ENCODE measurements around the gene PCDHA8.
A peak's percentile ranks its signal among the peaks of the same experiment; 100 is the strongest.
"Not testable (repeated sequence)": the region's sequence is repeated elsewhere in the genome, so short reads cannot be mapped to it uniquely, and the experiment has no call there.

PCDHA8 gene

DNA sequence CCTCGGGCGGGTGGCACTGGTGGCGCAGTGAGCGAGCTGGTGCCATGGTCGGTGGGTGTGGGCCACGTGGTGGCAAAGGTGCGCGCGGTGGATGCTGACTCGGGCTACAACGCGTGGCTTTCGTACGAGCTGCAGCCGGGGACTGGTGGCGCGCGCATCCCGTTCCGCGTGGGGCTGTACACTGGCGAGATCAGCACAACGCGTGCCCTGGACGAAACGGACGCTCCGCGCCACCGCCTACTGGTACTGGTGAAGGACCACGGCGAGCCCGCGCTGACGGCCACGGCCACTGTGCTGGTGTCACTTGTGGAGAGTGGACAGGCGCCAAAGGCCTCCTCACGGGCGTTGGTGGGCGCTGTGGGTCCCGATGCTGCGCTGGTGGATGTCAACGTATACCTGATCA is 32.1 kb upstream of the PCDHA8 start:
- Histone ChIP-seq H3K27me3 (ENCODE audit: insufficient read depth, poor library complexity, severe bottlenecking) (peaks cover 15% of the 10 kb centered on the region), H3K4me1 (ENCODE audit: insufficient read depth, poor library complexity, severe bottlenecking) (no peaks in the 10 kb centered on the region), H3K36me3 (ENCODE audit: low read depth) (no peaks in the 10 kb centered on the region), H3K27ac (ENCODE audit: poor library complexity, severe bottlenecking) (no peak overlapping the region), H3K9me3 (ENCODE audit: severe bottlenecking) (peaks cover 2% of the 10 kb centered on the region), H3K4me3 (ENCODE audit: severe bottlenecking) (no peak overlapping the region)
- ATAC-seq (ENCODE audit: low read depth) = no peak
- peak; percentile 75 for DNase-seq (ENCODE audit: low spot score)
- TF ChIP-seq, protein P1, sequence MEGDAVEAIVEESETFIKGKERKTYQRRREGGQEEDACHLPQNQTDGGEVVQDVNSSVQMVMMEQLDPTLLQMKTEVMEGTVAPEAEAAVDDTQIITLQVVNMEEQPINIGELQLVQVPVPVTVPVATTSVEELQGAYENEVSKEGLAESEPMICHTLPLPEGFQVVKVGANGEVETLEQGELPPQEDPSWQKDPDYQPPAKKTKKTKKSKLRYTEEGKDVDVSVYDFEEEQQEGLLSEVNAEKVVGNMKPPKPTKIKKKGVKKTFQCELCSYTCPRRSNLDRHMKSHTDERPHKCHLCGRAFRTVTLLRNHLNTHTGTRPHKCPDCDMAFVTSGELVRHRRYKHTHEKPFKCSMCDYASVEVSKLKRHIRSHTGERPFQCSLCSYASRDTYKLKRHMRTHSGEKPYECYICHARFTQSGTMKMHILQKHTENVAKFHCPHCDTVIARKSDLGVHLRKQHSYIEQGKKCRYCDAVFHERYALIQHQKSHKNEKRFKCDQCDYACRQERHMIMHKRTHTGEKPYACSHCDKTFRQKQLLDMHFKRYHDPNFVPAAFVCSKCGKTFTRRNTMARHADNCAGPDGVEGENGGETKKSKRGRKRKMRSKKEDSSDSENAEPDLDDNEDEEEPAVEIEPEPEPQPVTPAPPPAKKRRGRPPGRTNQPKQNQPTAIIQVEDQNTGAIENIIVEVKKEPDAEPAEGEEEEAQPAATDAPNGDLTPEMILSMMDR (IDR thresholded peaks at IDR 0.05; ENCODE audit: poor library complexity, severe bottlenecking) = no peak

DNA sequence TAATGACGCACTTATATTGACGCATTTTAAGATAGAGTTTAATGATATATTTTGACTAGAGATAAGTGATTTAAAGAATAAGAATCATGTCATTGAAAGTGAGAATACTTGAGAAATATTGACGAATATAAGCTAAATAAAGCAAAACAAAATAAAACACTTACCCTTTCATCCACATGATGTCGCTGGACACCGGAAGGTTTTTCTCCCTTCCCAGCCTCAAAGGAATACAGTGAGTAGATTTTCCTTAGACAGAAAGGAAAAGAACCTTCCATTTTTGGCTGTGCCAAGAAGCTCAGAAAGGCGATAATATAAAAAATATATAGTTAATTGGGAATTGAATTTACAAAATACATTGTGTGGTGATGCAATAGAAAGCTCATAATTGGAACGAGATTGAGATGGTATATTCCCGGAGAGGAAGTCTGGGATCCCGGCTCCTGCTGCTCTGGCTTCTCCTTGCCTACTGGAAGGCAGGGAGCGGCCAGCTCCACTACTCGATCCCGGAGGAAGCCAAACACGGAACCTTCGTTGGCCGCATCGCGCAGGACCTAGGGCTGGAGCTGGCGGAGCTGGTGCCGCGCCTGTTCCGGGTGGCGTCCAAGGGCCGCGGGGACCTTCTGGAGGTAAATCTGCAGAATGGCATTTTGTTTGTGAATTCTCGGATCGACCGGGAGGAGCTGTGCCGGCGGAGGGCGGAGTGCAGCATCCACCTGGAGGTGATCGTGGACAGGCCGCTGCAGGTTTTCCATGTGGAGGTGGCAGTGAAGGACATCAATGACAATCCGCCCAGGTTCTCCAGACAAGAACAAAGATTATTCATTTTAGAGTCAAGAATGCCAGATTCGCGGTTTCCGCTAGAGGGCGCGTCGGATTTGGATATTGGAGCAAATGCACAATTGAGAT is 19.4 kb upstream of the PCDHA8 start, which contains the start of gene PCDHA5:
Gene PCDHA5, plus strand, starts transcription at position 239 of the 906 bp plus-strand sequence.
- TF ChIP-seq, protein P1 (IDR thresholded peaks at IDR 0.05; ENCODE audit: poor library complexity, severe bottlenecking) = peak; percentile 79
- no peaks in the 10 kb centered on the region for H3K4me1 ChIP-seq (ENCODE audit: insufficient read depth, poor library complexity, severe bottlenecking)
- peak; percentile 36; the same call in 1 of the 3 replicates for ATAC-seq (ENCODE audit: low read depth)

DNA sequence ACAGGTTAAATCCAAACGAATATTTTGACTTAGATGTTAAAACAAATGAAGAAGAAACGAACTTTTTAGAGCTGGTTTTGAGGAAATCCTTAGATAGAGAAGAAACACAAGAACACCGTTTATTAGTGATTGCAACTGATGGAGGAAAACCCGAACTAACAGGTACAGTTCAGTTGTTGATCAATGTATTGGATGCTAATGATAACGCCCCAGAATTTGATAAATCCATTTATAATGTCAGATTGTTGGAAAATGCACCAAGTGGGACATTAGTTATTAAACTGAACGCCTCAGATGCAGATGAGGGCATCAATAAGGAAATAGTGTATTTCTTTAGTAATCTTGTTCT is 18.7 kb upstream of the PCDHA8 start:
- no peak for ATAC-seq (ENCODE audit: low read depth)

More for the DNA sequence above, 19.4 kb upstream of the PCDHA8 start, which contains the start of gene PCDHA5:
- no peak for DNase-seq (ENCODE audit: low spot score)
- H3K27me3 ChIP-seq (ENCODE audit: insufficient read depth, poor library complexity, severe bottlenecking) = peaks cover 41% of the 10 kb centered on the region
- H3K36me3 ChIP-seq (ENCODE audit: low read depth) = no peaks in the 10 kb centered on the region
- H3K9me3 ChIP-seq (ENCODE audit: severe bottlenecking) = peaks cover 3% of the 10 kb centered on the region
- peak within 1 kb of the TSS; percentile 9 for H3K4me3 ChIP-seq (ENCODE audit: severe bottlenecking)
- no peak within 1 kb of the TSS for H3K27ac ChIP-seq (ENCODE audit: poor library complexity, severe bottlenecking)

DNA sequence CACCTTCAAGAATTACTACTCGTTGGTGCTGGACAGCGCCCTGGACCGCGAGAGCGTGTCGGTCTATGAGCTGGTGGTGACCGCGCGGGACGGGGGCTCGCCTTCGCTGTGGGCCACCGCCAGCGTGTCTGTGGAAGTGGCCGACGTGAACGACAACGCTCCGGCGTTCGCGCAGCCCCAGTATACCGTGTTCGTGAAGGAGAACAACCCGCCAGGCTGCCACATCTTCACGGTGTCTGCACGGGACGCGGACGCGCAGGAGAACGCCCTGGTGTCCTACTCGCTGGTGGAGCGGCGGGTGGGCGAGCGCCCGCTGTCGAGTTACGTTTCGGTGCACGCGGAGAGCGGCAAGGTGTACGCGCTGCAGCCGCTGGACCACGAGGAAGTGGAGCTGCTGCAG is 18.0 kb upstream of the PCDHA8 start:
- H3K36me3 ChIP-seq (ENCODE audit: low read depth); DNase-seq (ENCODE audit: low spot score); H3K4me3 ChIP-seq (ENCODE audit: severe bottlenecking); H3K4me1 ChIP-seq (ENCODE audit: insufficient read depth, poor library complexity, severe bottlenecking); ATAC-seq (ENCODE audit: low read depth); H3K27ac ChIP-seq (ENCODE audit: poor library complexity, severe bottlenecking); H3K9me3 ChIP-seq (ENCODE audit: severe bottlenecking): not testable (repeated sequence)
- peaks cover 48% of the 10 kb centered on the region for H3K27me3 ChIP-seq (ENCODE audit: insufficient read depth, poor library complexity, severe bottlenecking)

More for the DNA sequence above, 18.7 kb upstream of the PCDHA8 start:
- no peak for DNase-seq (ENCODE audit: low spot score)
- no peaks in the 10 kb centered on the region for H3K36me3 ChIP-seq (ENCODE audit: low read depth)
- H3K27me3 ChIP-seq (ENCODE audit: insufficient read depth, poor library complexity, severe bottlenecking) = peaks cover 47% of the 10 kb centered on the region
- no peaks in the 10 kb centered on the region for H3K4me1 ChIP-seq (ENCODE audit: insufficient read depth, poor library complexity, severe bottlenecking)
- no peak overlapping the region for H3K27ac ChIP-seq (ENCODE audit: poor library complexity, severe bottlenecking)
- H3K9me3 ChIP-seq (ENCODE audit: severe bottlenecking) = peaks cover 3% of the 10 kb centered on the region
- TF ChIP-seq, protein P1 (IDR thresholded peaks at IDR 0.05; ENCODE audit: poor library complexity, severe bottlenecking) = peak; percentile 48
- H3K4me3 ChIP-seq (ENCODE audit: severe bottlenecking) = no peak overlapping the region

DNA sequence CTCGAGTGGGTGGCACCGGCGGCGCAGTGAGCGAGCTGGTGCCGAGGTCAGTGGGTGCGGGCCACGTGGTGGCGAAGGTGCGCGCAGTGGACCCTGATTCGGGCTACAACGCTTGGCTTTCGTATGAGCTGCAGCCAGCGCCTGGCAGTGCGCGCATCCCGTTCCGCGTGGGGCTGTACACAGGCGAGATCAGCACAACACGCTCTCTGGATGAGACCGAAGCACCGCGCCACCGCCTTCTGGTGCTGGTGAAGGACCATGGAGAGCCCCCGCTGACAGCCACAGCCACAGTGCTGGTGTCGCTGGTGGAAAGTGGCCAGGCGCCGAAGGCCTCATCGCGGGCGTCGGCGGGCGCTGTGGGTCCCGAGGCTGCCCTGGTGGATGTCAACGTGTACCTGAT is 17.5 kb upstream of the PCDHA8 start:
- no peak for DNase-seq (ENCODE audit: low spot score)
- H3K9me3 ChIP-seq (ENCODE audit: severe bottlenecking) = peaks cover 5% of the 10 kb centered on the region
- no peak for ATAC-seq (ENCODE audit: low read depth)
- TF ChIP-seq, protein P1 (IDR thresholded peaks at IDR 0.05; ENCODE audit: poor library complexity, severe bottlenecking) = no peak
- H3K27me3 ChIP-seq (ENCODE audit: insufficient read depth, poor library complexity, severe bottlenecking) = peaks cover 50% of the 10 kb centered on the region
- no peak overlapping the region for H3K4me3 ChIP-seq (ENCODE audit: severe bottlenecking)
- no peak overlapping the region for H3K27ac ChIP-seq (ENCODE audit: poor library complexity, severe bottlenecking)
- no peaks in the 10 kb centered on the region for H3K4me1 ChIP-seq (ENCODE audit: insufficient read depth, poor library complexity, severe bottlenecking)
- no peaks in the 10 kb centered on the region for H3K36me3 ChIP-seq (ENCODE audit: low read depth)

All from RWPE2 (cell line).